Loucy (cell line): ENCODE measurements around the gene SPATA21.

Experiments used
- CTCF ChIP-seq: fragments of 200-600 bp; sonication (generic); conservative IDR thresholded peaks from 2 replicates; pipeline ENCODE4 v1.5.1; 2014; ENCODE audit warnings: mild to moderate bottlenecking, antibody characterized with exemption, low read length
- EZH2phosphoT487 ChIP-seq: fragments of 200-600 bp; IDR thresholded peaks from 2 replicates; pipeline ENCODE4 v1.6.1; 2018; ENCODE audit warnings: antibody characterized with exemption, mild to moderate bottlenecking, moderate library complexity, borderline replicate concordance

DNA sequence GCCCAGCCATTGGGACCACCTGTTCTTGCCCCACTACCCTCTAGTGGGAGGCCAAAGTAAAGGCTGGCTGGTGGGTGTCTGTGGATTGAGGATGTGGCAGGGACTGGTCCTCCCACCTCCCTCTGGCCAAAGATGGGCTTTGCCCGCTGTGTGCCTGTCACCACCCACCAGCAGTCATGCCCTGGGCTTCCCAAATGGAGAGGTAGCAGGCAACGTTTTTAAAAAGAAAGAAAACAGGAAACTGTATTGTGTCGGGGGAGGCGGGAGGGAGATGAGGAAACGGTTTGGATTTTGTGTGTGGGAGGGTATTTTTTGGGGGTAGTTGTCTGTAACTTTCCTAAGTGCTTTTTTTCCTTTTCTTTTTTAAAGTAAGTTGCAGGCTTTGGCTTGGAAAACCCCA is 40.1 kb downstream of the SPATA21 start:
- no peak for TF ChIP-seq CTCF
- TF ChIP-seq EZH2phosphoT487, result no peak
